Smooth muscle cell (in vitro differentiated cells): ENCODE results near the gene DTX4. TPM values are rescaled to one million over a fixed set of nuclear protein-coding genes. Genes with fewer than 3 reads are reported as not detected.

Experiments
- DNase-seq: peaks from one replicate; lab custom pipeline; 2025; ENCODE audit not compliant: unreplicated experiment; lab: John Stamatoyannopoulos, UW
- H2AFZ ChIP-seq: fragments of 200-600 bp; sonication (generic); 2 replicates; pipeline ENCODE4 v1.6.0; 2016; ENCODE audit warnings: antibody characterized with exemption, low read depth, mild to moderate bottlenecking
- H3F3A ChIP-seq: fragments of 200-600 bp; sonication (generic); 2 replicates; pipeline ENCODE4 v1.6.0; 2017; ENCODE audit warnings: antibody characterized with exemption, low read depth
- H3K27ac ChIP-seq: fragments of 200-600 bp; sonication (generic); 2 replicates; pipeline ENCODE4 v1.5.1; 2016; ENCODE audit warnings: low read depth, mild to moderate bottlenecking
- H3K27me3 ChIP-seq: fragments of 200-600 bp; sonication (generic); 2 replicates; pipeline ENCODE4 v1.6.1; 2016; ENCODE audit warnings: low read depth, mild to moderate bottlenecking
- H3K36me3 ChIP-seq: fragments of 200-600 bp; sonication (generic); 2 replicates; pipeline ENCODE4 v1.5.1; 2016; ENCODE audit warnings: low read depth
- H3K4me1 ChIP-seq: fragments of 200-600 bp; sonication (generic); 2 replicates; pipeline ENCODE4 v1.5.1; 2016; ENCODE audit warnings: low read depth
- H3K4me2 ChIP-seq: fragments of 200-600 bp; sonication (generic); 2 replicates; pipeline ENCODE4 v1.6.0; 2016; ENCODE audit warnings: mild to moderate bottlenecking
- H3K4me3 ChIP-seq: fragments of 200-600 bp; sonication (generic); 2 replicates; pipeline ENCODE4 v1.5.1; 2016; ENCODE audit warnings: mild to moderate bottlenecking
- H3K79me2 ChIP-seq: fragments of 200-600 bp; sonication (generic); 2 replicates; pipeline ENCODE4 v1.6.0; 2016; ENCODE audit warnings: low read depth, mild to moderate bottlenecking
- H3K9ac ChIP-seq: fragments of 200-600 bp; sonication (generic); 2 replicates; pipeline ENCODE4 v1.6.0; 2016; ENCODE audit warnings: low read depth
- H3K9me3 ChIP-seq: fragments of 200-600 bp; sonication (generic); replicated peaks from 2 replicates; pipeline ENCODE4 v1.5.1; 2016; ENCODE audit warnings: low read depth
- H4K20me1 ChIP-seq: fragments of 200-600 bp; sonication (generic); 2 replicates; pipeline ENCODE4 v1.6.0; 2016; ENCODE audit warnings: low read depth
- WGBS: methylation state at CpG from one replicate; pipeline ENCODE4 v1.1.7; 2016; ENCODE audit warnings: low lambda C conversion rate; 5-methylcytosine and 5-hydroxymethylcytosine counted together
- polyA plus RNA-seq: library from polyadenylated mRNA; unstranded; fragments of >200 nt; fragmentation: Nextera tagmentation; extraction: Ambion mirVana; gene quantifications from 2 replicates; pipeline ENCODE4 v1.2.1, GENCODE V29; 2016
- total RNA-seq: library from RNA; depleted of rRNA; stranded (reverse); fragments of >200 nt; gene quantifications from 2 replicates; pipeline ENCODE4 v1.2.3, GENCODE V29; 2014
- TF ChIP-seq, protein P1 (sequence below): fragments of 200-600 bp; sonication (generic); IDR thresholded peaks from 2 replicates; pipeline ENCODE4 v1.5.1; 2017; ENCODE audit warnings: borderline replicate concordance, mild to moderate bottlenecking, antibody characterized with exemption; ENCODE audit not compliant: insufficient read depth, poor library complexity, severe bottlenecking

The DTX4 gene
- total and polyA plus RNA-seq, 2 experiments from 2014 or later, result 10.2 to 13.0 TPM

DNA sequence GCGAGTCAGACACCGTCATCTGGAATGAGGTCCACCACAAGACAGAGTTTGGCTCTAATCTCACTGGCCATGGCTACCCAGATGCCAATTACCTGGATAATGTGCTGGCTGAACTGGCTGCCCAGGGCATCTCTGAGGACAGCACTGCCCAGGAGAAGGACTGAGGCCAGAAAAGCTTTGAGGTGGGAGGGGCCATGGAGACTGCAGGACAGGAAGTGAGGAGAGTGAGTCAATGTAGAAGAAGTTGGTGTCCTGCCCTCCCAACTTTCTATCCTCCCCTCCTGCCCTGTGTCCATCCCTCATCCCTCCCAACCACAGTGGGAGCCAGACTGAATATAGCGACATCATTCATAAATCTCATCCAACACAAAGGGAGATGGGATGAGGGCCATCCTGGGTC, 32.8 kb downstream of the DTX4 start:
- Histone ChIP-seq H3K36me3 (no peaks in the 10 kb centered on the region), H3K79me2 (no peaks in the 10 kb centered on the region), H3K9me3 (no peaks in the 10 kb centered on the region), H3K4me3 (no peak overlapping the region), H3K27me3 (no peaks in the 10 kb centered on the region), H3K4me1 (no peaks in the 10 kb centered on the region), H3K4me2 (no peak overlapping the region), H3K27ac (no peak overlapping the region), H4K20me1 (peaks cover 4% of the 10 kb centered on the region), H3F3A (peaks cover 3% of the 10 kb centered on the region), H2AFZ (no peak overlapping the region), H3K9ac (no peak overlapping the region)
- WGBS, result 88% methylated on average over 3 of the region's 3 CpGs
- no peak for DNase-seq
- TF ChIP-seq, protein P1, sequence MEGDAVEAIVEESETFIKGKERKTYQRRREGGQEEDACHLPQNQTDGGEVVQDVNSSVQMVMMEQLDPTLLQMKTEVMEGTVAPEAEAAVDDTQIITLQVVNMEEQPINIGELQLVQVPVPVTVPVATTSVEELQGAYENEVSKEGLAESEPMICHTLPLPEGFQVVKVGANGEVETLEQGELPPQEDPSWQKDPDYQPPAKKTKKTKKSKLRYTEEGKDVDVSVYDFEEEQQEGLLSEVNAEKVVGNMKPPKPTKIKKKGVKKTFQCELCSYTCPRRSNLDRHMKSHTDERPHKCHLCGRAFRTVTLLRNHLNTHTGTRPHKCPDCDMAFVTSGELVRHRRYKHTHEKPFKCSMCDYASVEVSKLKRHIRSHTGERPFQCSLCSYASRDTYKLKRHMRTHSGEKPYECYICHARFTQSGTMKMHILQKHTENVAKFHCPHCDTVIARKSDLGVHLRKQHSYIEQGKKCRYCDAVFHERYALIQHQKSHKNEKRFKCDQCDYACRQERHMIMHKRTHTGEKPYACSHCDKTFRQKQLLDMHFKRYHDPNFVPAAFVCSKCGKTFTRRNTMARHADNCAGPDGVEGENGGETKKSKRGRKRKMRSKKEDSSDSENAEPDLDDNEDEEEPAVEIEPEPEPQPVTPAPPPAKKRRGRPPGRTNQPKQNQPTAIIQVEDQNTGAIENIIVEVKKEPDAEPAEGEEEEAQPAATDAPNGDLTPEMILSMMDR, result no peak

DNA sequence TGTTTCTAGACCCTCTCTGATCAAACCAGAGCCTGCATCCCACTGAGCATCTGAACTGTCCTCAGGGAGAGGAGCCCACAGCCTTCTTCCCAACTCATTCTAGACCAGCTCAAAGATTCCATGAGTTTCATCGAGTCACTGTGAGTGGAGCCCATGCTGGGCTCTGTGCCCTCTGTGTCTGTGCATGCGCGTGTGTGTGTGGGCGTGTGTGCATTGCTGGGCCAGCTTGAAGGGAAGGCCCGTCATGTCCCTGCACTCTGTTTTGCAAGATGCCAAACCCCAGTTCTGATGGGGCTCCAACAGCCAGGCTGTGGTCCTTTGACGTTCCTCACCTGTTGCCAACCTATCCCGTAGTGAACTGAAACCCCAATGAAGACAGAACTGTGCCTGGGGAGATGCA, 33.7 kb downstream of the DTX4 start:
- DNase-seq, result no peak
- H3K4me3 ChIP-seq, result no peak overlapping the region
- no peaks in the 10 kb centered on the region for H3K79me2 ChIP-seq
- H3K9me3 ChIP-seq, result no peaks in the 10 kb centered on the region
- peaks cover 4% of the 10 kb centered on the region for H4K20me1 ChIP-seq
- TF ChIP-seq, protein P1, result no peak
- H3K9ac ChIP-seq, result no peak overlapping the region
- H3K36me3 ChIP-seq, result no peaks in the 10 kb centered on the region
- H2AFZ ChIP-seq, result no peak overlapping the region
- H3F3A ChIP-seq, result peaks cover 3% of the 10 kb centered on the region
- peaks cover 3% of the 10 kb centered on the region for H3K4me1 ChIP-seq
- no peak overlapping the region for H3K27ac ChIP-seq
- H3K4me2 ChIP-seq, result no peak overlapping the region
- H3K27me3 ChIP-seq, result no peaks in the 10 kb centered on the region
- WGBS, result 92% methylated on average over 7 of the region's 7 CpGs

DNA sequence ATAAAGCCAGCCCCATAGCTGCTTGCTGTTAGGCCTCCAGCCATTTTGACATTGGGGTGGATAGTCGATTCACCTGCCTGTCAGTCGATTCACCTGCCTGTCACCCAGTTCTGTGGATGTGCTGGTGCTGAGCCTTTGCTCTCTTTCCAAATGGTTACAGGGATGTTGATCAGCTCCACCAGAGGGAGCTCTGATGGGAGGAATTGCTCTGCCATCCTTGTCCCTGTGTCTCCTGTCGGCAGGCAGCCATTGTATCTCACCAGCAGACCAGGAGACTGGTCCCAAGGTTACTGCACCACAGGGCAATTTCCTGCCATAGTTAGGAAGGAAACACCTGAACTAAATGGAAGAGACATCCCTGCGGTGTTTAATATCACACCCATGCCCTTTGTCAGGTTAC, 34.7 kb downstream of the DTX4 start:
- TF ChIP-seq, protein P1, result peak; percentile 41
- H3K4me2 ChIP-seq, result no peak overlapping the region
- H3K27me3 ChIP-seq, result no peaks in the 10 kb centered on the region
- peaks cover 3% of the 10 kb centered on the region for H3K4me1 ChIP-seq
- H3K9ac ChIP-seq, result no peak overlapping the region
- H3K4me3 ChIP-seq, result no peak overlapping the region
- WGBS, result 85% methylated on average over 4 of the region's 4 CpGs
- no peak overlapping the region for H3K27ac ChIP-seq
- H3K79me2 ChIP-seq, result no peaks in the 10 kb centered on the region
- H4K20me1 ChIP-seq, result peaks cover 4% of the 10 kb centered on the region
- H3K9me3 ChIP-seq, result no peaks in the 10 kb centered on the region
- peaks cover 3% of the 10 kb centered on the region for H3F3A ChIP-seq
- no peak overlapping the region for H2AFZ ChIP-seq
- H3K36me3 ChIP-seq, result no peaks in the 10 kb centered on the region
- no peak for DNase-seq

DNA sequence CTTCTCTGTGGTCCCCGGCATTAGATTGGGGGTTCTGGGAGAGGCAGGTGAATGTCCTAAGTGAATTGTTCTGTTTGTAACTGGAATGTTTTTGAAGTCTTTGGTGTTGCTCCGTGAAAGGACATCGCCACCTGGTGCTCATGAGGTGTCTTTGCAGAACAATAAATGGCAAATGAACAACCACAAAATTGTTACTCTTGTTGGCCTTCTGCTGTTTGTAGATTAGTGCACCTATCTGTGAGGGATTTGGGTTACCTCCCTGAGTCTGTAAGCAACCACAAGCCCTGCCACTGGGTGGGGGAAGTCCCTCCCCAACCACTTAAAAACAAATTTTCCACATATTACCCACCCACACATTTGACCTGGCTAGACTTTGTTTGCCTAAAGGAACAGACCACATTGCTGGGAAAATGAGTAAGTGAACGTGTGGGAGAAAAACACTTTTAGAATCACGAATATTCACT, 36.1 kb downstream of the DTX4 start:
- TF ChIP-seq, protein P1, result peak; percentile 54
- 22% methylated on average over 5 of the region's 5 CpGs for WGBS
- peaks cover 4% of the 10 kb centered on the region for H4K20me1 ChIP-seq

More for the DNA sequence above, 36.1 kb downstream of the DTX4 start:
- no peak for DNase-seq
- Histone ChIP-seq H3K27ac (peak overlapping the region; percentile 90), H3K9me3 (no peaks in the 10 kb centered on the region), H2AFZ (no peak overlapping the region), H3K4me2 (peak overlapping the region; percentile 59), H3K4me3 (no peak overlapping the region), H3K9ac (no peak overlapping the region), H3K79me2 (no peaks in the 10 kb centered on the region), H3K27me3 (no peaks in the 10 kb centered on the region), H3K36me3 (no peaks in the 10 kb centered on the region), H3K4me1 (peaks cover 3% of the 10 kb centered on the region), H3F3A (peaks cover 3% of the 10 kb centered on the region)
